Measurements from ENCODE around the gene SGF29.
"Not testable (repeated sequence)": the region's sequence is repeated elsewhere in the genome, so short reads cannot be mapped to it uniquely, and the experiment has no call there.

SGF29 gene

GRCh38 chr16:28612359-28613280, 58.9 kb downstream of the SGF29 start:
- DNase-seq (ENCODE audit: low read depth in 2 of 2), result not testable (repeated sequence)

DNA sequence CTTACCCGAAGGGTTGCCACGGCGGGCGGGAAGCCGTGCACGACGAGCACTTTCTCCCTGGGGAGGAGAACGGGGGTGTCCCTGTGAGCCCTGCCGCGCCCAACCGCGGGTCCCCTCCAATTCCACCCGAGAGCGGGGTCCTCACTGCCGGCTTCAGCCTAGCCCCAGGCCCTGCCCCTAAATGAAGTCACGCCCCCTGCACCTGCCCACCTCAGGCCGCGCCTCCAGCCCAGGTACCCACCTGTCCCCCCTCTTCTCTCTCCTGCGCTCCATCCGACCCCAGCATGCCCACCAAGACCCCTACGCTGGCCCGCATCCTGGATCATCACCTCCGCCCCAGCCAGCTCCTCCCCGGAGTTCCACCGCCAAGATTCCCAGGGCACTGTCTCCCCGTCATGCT, 60.2 kb downstream of the SGF29 start:
- DNase-seq (ENCODE audit: low read depth in 2 of 2), result not testable (repeated sequence)

- not testable (repeated sequence) for DNase-seq (ENCODE audit: low read depth in 2 of 2)
Observed at GRCh38 chr16:28614561-28614960, 60.8 kb downstream of the SGF29 start.

- not testable (repeated sequence) for DNase-seq (ENCODE audit: low read depth in 2 of 2)
Observed at GRCh38 chr16:28615486-28616223, 61.9 kb downstream of the SGF29 start.

DNA sequence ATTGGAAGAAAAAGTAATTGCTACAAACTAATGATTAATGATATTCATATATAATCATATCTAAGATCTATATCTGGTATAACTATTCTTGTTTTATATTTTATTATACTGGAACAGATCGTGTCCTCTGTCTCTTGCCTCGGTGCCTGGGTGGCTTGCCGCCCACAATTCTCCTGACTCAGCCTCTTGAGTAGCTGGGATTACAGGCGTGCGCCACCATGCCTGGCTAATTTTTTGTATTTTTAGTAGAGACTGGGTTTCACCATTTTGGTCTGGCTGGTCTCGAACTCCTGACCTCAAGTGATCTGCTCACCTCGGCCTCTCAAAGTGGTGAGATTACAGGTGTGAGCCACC, 62.5 kb downstream of the SGF29 start:
- not testable (repeated sequence) for DNase-seq (ENCODE audit: low read depth in 2 of 2)

DNA sequence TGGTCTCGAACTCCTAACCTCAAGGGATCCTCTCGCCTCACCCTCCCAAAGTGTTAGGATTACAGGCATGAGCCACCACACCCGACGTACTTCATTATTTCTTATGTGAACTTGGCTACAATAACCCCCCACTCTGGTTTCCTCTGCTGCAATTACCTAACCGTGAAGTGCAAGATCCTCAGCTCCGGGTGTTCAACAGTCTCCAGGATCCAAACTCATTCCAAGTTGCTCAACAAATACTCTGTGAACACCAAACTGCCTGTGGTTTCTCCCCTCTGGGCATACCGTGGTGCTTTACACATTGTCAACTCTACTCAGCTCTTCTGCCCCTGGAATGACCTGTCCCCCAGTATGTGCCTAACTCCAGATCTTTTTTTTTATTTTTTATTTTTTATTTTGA, 62.9 kb downstream of the SGF29 start:
- no peak for DNase-seq (ENCODE audit: low read depth in 2 of 2)

GRCh38 chr16:28617874-28618273, 64.2 kb downstream of the SGF29 start:
- no peak for DNase-seq (ENCODE audit: low read depth in 2 of 2)

DNA sequence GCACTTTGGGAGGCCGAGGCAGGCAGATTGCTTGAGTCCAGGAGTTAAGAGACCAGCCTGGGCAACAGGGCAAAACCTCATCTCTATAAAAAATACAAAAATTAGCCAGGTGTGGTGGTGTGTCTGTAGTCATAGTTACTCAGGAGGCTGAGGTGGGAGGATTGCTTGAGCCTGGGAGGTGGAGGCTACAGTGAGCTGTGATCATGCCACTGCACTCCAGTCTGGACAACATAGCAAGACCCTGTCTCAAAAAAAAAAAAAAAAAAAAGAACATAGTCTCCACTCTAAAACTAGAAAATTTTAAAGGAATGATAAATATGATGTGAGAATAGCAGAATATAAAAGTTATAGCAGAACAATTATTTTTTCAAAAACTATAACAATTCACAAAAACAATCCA, 66.6 kb downstream of the SGF29 start:
- DNase-seq (ENCODE audit: low read depth in 2 of 2), result not testable (repeated sequence)

DNA sequence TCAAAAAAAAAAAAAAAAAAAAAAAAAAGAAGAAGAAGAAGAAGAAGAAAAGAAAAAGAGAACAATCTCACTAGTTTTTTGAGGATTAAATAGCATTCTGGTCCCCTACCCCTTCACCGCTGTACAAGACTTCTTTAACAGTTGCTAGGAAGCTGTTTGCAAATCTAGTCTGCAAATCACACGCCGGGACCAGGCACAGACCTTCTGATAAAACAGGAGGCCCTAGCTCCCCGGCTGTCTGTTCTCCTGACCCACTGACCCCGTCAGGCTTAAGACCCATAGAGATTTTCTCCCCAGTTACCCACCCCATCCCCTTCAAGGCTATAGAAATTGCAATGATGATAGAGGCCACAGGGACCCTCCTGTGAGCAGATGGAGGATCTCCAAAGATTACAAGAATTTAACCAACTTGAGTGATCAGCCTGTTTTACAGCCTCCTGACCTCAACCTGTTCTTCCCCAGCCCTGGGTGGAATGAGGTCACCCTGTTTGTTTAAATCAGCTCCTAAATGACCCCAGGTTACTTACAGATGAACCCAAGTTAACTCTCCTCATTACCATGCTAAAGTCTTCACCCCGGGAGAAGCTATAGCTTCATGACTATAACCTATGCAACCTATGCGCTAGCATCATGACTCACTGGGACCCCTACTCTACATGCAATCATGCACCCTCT, 67.9 kb downstream of the SGF29 start:
- no peak for DNase-seq (ENCODE audit: low read depth in 2 of 2)

DNA sequence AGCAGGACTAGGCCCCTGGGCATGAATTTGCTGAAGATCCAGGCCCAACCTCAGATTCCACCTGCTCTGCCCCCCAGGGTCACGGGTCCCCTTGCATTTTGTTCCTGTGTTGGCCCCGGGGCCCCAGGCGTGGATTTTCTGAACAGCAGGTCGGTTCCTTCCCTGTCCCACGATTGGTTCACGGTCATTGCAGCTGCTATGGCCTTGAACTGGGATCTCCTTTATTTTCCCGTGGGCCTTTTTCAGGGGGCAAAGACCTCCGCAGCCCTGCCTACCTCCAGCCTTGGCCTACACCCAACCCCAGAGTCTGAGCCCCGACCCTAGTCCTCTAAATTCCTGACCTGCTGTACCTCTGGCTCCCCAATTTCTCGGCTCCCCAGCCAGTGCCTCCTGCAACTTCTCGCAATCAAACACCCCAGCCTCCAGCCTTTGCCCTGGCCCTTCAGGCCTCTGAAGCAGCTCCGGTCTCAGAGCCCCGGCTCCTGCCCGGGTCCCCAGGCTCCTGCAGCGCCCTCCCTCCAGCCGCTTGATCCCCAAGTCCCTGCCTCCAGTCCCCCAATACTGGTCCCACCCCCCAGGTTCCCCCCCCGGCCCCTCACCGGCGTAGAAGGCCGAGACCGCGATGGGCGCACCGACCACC, 68.9 kb downstream of the SGF29 start:
- DNase-seq (ENCODE audit: low read depth in 2 of 2), result not testable (repeated sequence)

GRCh38 chr16:28623172-28623711, 69.5 kb downstream of the SGF29 start:
- DNase-seq (ENCODE audit: low read depth in 2 of 2), result peak; percentile 60

- not testable (repeated sequence) for DNase-seq (ENCODE audit: low read depth in 2 of 2)
Observed at GRCh38 chr16:28630905-28631304, 77.2 kb downstream of the SGF29 start.

- not testable (repeated sequence) for DNase-seq (ENCODE audit: low read depth in 2 of 2)
Observed at GRCh38 chr16:28636093-28636823, 82.5 kb downstream of the SGF29 start.

GRCh38 chr16:28637765-28638164, 84.0 kb downstream of the SGF29 start, which contains the start of gene NPIPB8:
Gene NPIPB8 (plus strand): TSS chr16:28638065. CDS start chr16:28638361, 296 bp downstream.
- not testable (repeated sequence) for DNase-seq (ENCODE audit: low read depth in 2 of 2)

DNA sequence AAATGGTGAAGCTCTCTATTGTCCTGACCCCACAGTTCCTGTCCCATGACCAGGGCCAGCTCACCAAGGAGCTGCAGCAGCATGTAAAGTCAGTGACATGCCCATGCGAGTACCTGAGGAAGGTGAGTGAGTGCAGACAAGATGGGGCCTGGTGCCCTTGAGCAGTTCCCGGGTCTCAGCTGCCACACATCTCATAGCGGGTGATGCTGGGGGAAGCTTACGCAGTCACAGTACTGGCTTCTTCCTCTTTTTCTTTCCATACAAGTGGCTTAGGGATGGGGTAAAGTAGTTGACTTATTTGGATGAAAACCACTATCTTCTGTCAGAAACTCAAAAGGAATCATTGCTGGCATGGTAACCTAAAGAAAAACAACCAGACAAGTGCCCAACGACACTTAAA, 84.6 kb downstream of the SGF29 start:
- not testable (repeated sequence) for DNase-seq (ENCODE audit: low read depth in 2 of 2)

- DNase-seq (ENCODE audit: low read depth in 2 of 2), result not testable (repeated sequence)
Observed at GRCh38 chr16:28639959-28640358, 86.2 kb downstream of the SGF29 start.

All from stimulated activated CD4-positive, alpha-beta T cell treated with anti-CD3 and anti-CD28 coated beads, Interleukin-4, amount 100 ng/mL, for 48 hours (primary cell).